Activated naive CD8-positive, alpha-beta T cell treated with anti-CD3 and anti-CD28 coated beads, Interleukin-2, amount 10 ng/mL, durations not matched to agents 7 days and 5 days (primary cell): ENCODE results near the gene ESPN. TPM values are rescaled to one million over a fixed set of nuclear protein-coding genes. Genes with fewer than 3 reads are reported as not detected.
"Not testable (repeated sequence)": the region's sequence is repeated elsewhere in the genome, so short reads cannot be mapped to it uniquely, and the experiment has no call there.

Experiments
- ATAC-seq: fragments of 150-1000 bp; cut with Tn5 transposase; one replicate; pipeline ENCODE4 v1.10.0; 2021; ENCODE audit warnings: low read depth, moderate library complexity
- POLR2A ChIA-PET: fragments of 350-600 bp; sonication (Branson Sonifier 250); formaldehyde crosslinking; loops from one replicate; lab custom pipeline; 2021; ENCODE audit warnings: antibody characterized with exemption; lab: Charles Lee
- DNase-seq: peaks from one replicate; pipeline ENCODE4 v3.0.0; 2021
- H3K27ac Mint-ChIP-seq: one replicate; pipeline ENCODE4 v1.8.0; 2022; ENCODE audit warnings: mild to moderate bottlenecking, mixed read lengths
- H3K27me3 Mint-ChIP-seq: one replicate; pipeline ENCODE4 v1.8.0; 2022; ENCODE audit warnings: mild to moderate bottlenecking, moderate library complexity, mixed read lengths
- H3K36me3 Mint-ChIP-seq: one replicate; pipeline ENCODE4 v1.8.0; 2021; ENCODE audit warnings: mild to moderate bottlenecking, mixed read lengths
- H3K4me1 Mint-ChIP-seq: one replicate; pipeline ENCODE4 v1.8.0; 2021; ENCODE audit warnings: mixed read lengths
- H3K4me3 Mint-ChIP-seq: one replicate; pipeline ENCODE4 v1.8.0; 2022; ENCODE audit warnings: mild to moderate bottlenecking, moderate library complexity, mixed read lengths
- H3K9me3 Mint-ChIP-seq: one replicate; pipeline ENCODE4 v1.8.0; 2021; ENCODE audit warnings: mixed read lengths
- total RNA-seq, 2 experiments: library from RNA; stranded (reverse); gene quantifications; one replicate each; pipeline ENCODE4 v1.2.3, GENCODE V29; 2021

The ESPN gene
- total RNA-seq, 2 experiments from 2014 or later = 1.7 to 2.6 TPM

GRCh38 chr1:6491966-6492365 lies 67.4 kb downstream of the ESPN start:
- no peaks in the 10 kb centered on the region for H3K9me3 Mint-ChIP-seq
- no peak for DNase-seq
- H3K36me3 Mint-ChIP-seq = no peaks in the 10 kb centered on the region
- H3K4me1 Mint-ChIP-seq = peaks cover 26% of the 10 kb centered on the region
- H3K4me3 Mint-ChIP-seq = peak overlapping the region; percentile 79
- peak overlapping the region; percentile 73 for H3K27ac Mint-ChIP-seq
- ATAC-seq = no peak
- POLR2A ChIA-PET = interaction anchor here (1.5 kb wide), 1 partner anchor 110 kb away, joined by 7 read pairs; no protein-coding TSS in a partner anchor
- peaks cover 18% of the 10 kb centered on the region for H3K27me3 Mint-ChIP-seq

DNA sequence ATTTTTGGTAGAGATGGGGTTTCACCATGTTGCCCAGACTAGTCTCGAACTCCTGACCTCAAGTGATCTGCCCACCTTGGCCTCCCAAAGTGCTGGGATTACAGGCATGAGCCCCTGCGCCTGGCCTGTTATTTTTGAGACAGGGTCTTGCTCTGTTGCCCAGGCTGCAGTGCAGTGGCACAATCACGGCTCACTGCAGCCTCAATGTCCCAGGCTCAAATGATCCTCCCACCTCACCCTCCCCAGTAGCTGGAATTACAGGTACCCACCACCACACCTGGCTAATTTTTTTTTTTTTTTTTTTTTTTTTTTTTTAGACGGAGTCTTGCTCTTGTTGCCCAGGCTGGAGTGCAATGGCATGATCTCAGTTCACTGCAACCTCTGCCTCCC lies 69.3 kb downstream of the ESPN start:
- POLR2A ChIA-PET = interaction anchor here (0.6 to 1.2 kb wide), 2 partner anchors 61 to 161 kb away, joined by 3 to 4 read pairs; partner anchors contain the start of genes NOL9 and TAS1R1
- not testable (repeated sequence) for DNase-seq, H3K36me3 Mint-ChIP-seq, H3K9me3 Mint-ChIP-seq, H3K27ac Mint-ChIP-seq, H3K4me3 Mint-ChIP-seq, ATAC-seq
- peaks cover 16% of the 10 kb centered on the region for H3K27me3 Mint-ChIP-seq
- H3K4me1 Mint-ChIP-seq = peaks cover 31% of the 10 kb centered on the region

- POLR2A ChIA-PET = interaction anchor here (1.2 kb wide), 1 partner anchor 60 kb away, joined by 3 read pairs; the partner anchor contains the start of genes NOL9 and TAS1R1
- H3K9me3 Mint-ChIP-seq = no peaks in the 10 kb centered on the region
- peaks cover 16% of the 10 kb centered on the region for H3K27me3 Mint-ChIP-seq
- H3K27ac Mint-ChIP-seq = no peak overlapping the region
- no peak for DNase-seq
- no peak overlapping the region for H3K4me3 Mint-ChIP-seq
- ATAC-seq = no peak
- peaks cover 31% of the 10 kb centered on the region for H3K4me1 Mint-ChIP-seq
- no peaks in the 10 kb centered on the region for H3K36me3 Mint-ChIP-seq
Observed at GRCh38 chr1:6494627-6495026, 70.1 kb downstream of the ESPN start.

GRCh38 chr1:6495041-6495441 lies 70.5 kb downstream of the ESPN start:
- peaks cover 16% of the 10 kb centered on the region for H3K27me3 Mint-ChIP-seq
- ATAC-seq (no peak), DNase-seq (no peak)
- POLR2A ChIA-PET = no interaction called here
- H3K4me1 Mint-ChIP-seq = peaks cover 31% of the 10 kb centered on the region
- no peak overlapping the region for H3K27ac Mint-ChIP-seq
- H3K4me3 Mint-ChIP-seq = no peak overlapping the region
- no peaks in the 10 kb centered on the region for H3K36me3 Mint-ChIP-seq
- no peaks in the 10 kb centered on the region for H3K9me3 Mint-ChIP-seq

DNA sequence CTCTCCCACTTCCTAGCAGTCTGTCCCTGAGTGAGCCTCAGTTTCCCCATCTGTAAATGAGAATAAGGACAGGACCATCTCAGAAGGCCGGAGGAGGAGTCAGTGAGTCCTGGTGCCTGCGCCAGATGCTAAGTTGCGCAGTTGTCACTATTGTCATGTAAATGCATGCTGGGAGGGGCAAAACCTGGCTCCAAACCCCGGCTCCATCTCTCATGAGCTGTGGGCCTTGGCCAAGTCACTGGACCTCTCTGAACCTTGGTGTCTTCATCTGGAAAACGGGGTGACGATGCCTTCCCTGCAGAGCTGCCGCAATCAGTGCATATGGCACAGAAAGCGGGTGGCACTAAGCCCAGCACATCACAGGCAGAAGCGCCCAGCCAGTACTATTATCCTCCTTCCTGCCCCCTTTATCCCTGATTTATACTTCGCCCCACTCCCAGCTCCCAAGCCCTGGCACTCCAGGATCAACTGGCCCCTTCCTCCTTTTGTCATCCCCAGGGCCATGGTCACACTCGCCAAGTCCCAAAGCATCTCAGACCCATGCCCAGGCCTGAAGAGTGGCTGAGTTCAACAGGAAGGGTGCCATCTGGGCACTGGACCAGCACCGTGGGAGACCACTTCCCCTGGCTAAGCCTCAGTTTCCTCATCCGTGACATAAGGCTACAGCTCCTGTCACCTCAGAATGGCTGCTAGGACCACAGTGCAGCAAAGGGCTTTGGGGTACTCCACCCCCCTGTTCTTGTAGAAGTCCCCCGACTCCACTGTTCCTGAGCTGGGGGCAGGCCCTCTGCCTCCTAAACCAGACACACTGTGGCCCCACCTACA lies 71.2 kb downstream of the ESPN start:
- no peak for DNase-seq
- Mint-ChIP-seq H3K4me3 (peak overlapping the region; percentile 39), H3K27me3 (peaks cover 16% of the 10 kb centered on the region), H3K36me3 (no peaks in the 10 kb centered on the region), H3K4me1 (peaks cover 31% of the 10 kb centered on the region), H3K27ac (no peak overlapping the region), H3K9me3 (no peaks in the 10 kb centered on the region)
- POLR2A ChIA-PET = no interaction called here
- ATAC-seq = no peak

DNA sequence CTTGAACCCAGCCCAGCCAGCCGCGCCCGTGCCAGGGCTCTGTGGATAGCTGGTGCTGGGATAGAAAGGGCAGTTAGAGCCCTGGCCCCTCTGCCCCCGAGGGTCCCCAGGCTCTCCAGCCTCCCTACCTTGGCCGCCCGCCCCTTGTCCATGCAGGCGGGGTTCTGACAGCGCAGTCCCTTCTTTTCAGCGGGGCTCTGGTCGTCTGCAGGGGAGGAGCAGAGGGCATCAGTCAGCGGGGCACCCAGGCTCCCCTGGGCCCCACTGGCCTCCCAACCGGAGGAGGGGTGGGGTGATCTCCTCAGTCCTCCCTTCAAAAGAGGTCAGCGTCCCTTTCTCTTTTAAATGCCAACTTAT lies 71.8 kb downstream of the ESPN start:
- no peak overlapping the region for H3K27ac Mint-ChIP-seq
- peak overlapping the region; percentile 39 for H3K4me3 Mint-ChIP-seq
- no peaks in the 10 kb centered on the region for H3K9me3 Mint-ChIP-seq
- no peaks in the 10 kb centered on the region for H3K36me3 Mint-ChIP-seq
- POLR2A ChIA-PET = no interaction called here
- DNase-seq (no peak), ATAC-seq (no peak)
- peaks cover 28% of the 10 kb centered on the region for H3K4me1 Mint-ChIP-seq
- peaks cover 20% of the 10 kb centered on the region for H3K27me3 Mint-ChIP-seq

- Mint-ChIP-seq H3K36me3 (no peaks in the 10 kb centered on the region), H3K27ac (no peak overlapping the region), H3K4me3 (peak overlapping the region; percentile 39), H3K9me3 (no peaks in the 10 kb centered on the region), H3K4me1 (peaks cover 23% of the 10 kb centered on the region), H3K27me3 (peaks cover 20% of the 10 kb centered on the region)
- POLR2A ChIA-PET = no interaction called here
- ATAC-seq (no peak), DNase-seq (no peak)
Observed at GRCh38 chr1:6496890-6497214, 72.3 kb downstream of the ESPN start.

DNA sequence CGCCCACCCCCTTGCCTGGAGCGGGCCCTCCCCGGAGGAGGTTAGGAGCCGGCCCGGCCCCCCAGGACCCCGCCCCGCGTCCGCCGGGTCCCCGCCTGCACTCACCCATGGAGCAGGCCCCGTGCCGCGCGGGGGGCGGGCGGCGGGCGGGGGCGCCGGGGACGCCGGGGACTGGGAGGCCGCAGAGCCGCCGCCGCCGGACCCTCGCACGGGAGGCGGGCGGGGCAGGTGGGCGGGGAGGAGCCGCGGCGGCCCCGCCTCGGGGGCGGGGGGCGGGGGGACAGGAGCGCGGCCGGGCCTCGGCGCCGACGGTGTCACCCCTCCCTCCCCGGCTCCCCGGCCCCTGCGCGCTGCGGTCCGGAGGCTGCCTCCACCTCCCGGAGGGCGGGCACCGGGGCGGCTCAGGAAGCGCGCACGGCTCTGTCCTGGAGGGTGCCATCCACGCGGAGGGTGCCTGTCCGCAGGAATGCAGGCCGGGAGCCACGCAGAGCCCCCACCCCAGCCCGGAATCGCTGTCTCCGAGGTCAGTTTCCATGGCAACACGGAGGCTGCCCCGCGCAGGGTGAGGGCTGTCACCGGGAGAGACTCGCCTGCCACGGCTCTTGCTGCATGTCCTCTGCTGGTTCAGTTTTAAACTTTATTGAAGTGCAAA lies 72.8 kb downstream of the ESPN start:
- no peaks in the 10 kb centered on the region for H3K9me3 Mint-ChIP-seq
- peaks cover 21% of the 10 kb centered on the region for H3K4me1 Mint-ChIP-seq
- peaks cover 20% of the 10 kb centered on the region for H3K27me3 Mint-ChIP-seq
- peak; percentile 69 for DNase-seq
- H3K36me3 Mint-ChIP-seq = no peaks in the 10 kb centered on the region
- peak overlapping the region; percentile 73 for H3K4me3 Mint-ChIP-seq
- POLR2A ChIA-PET = interaction anchor here (1.3 kb wide), 1 partner anchor 10 kb away, joined by 3 read pairs; no protein-coding TSS in a partner anchor
- H3K27ac Mint-ChIP-seq = peak overlapping the region; percentile 61
- peak; percentile 66 for ATAC-seq

- no peaks in the 10 kb centered on the region for H3K36me3 Mint-ChIP-seq
- H3K4me1 Mint-ChIP-seq = peaks cover 15% of the 10 kb centered on the region
- H3K4me3 Mint-ChIP-seq = peak overlapping the region; percentile 73
- ATAC-seq = no peak
- peaks cover 20% of the 10 kb centered on the region for H3K27me3 Mint-ChIP-seq
- no peaks in the 10 kb centered on the region for H3K9me3 Mint-ChIP-seq
- no peak for DNase-seq
- peak overlapping the region; percentile 61 for H3K27ac Mint-ChIP-seq
- POLR2A ChIA-PET = interaction anchor here (1.3 to 1.6 kb wide), 2 partner anchors 7 to 9 kb away, joined by 3 to 7 read pairs; no protein-coding TSS in a partner anchor
Observed at GRCh38 chr1:6497867-6498575, 73.4 kb downstream of the ESPN start.

- DNase-seq = no peak
- POLR2A ChIA-PET = interaction anchor here (1.3 to 1.6 kb wide), 2 partner anchors 8 kb away, joined by 3 to 7 read pairs; no protein-coding TSS in a partner anchor
- Mint-ChIP-seq H3K4me1 (peaks cover 11% of the 10 kb centered on the region), H3K9me3 (no peaks in the 10 kb centered on the region), H3K27me3 (peaks cover 20% of the 10 kb centered on the region), H3K27ac (no peak overlapping the region), H3K36me3 (no peaks in the 10 kb centered on the region), H3K4me3 (no peak overlapping the region)
- ATAC-seq = no peak
Observed at GRCh38 chr1:6498576-6499111, 74.1 kb downstream of the ESPN start.

- Mint-ChIP-seq H3K4me1 (peaks cover 11% of the 10 kb centered on the region), H3K4me3 (no peak overlapping the region), H3K27ac (no peak overlapping the region), H3K27me3 (peaks cover 20% of the 10 kb centered on the region), H3K9me3 (no peaks in the 10 kb centered on the region), H3K36me3 (no peaks in the 10 kb centered on the region)
- no peak for DNase-seq
- POLR2A ChIA-PET = interaction anchor here (0.6 to 1.6 kb wide), 2 partner anchors 9 to 125 kb away, joined by 3 to 7 read pairs; no protein-coding TSS in a partner anchor
- ATAC-seq = no peak
Observed at GRCh38 chr1:6499296-6499695, 74.7 kb downstream of the ESPN start.

DNA sequence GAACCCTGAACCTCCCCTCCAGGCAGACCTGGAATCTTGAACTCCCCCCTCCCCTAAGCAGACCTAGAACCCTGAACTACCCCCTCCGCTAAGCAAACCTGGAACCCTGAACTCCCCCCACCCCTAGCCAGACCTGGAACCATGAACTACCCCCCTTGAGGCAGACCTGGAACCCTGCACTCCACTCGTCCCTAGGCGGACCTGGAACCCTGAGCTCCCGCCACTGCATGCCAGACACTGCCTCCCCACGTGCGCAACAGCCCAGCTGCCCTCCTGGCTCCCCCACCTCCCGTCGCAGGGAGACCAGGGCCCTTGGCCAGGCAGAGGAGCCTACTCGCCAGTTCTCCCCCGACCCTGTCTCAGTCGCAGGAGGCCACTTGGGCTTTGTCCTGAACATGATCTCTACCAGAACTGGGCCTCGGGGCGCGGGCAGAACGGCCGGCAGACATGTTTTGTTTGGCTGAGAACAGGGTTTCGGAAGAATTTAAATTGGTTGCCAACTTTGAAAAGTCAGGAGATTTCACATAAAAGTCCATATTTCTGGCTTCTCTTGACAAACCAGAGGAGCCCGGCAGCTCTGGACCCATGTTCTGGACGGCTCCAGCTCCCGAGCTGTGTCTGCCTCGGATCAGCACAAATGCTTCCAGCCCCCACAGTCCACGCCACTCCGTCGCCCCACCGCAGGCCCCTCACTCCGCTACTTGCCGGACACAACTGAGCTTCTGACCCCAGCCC lies 76.1 kb downstream of the ESPN start:
- Mint-ChIP-seq H3K4me3 (no peak overlapping the region), H3K4me1 (peaks cover 9% of the 10 kb centered on the region), H3K36me3 (no peaks in the 10 kb centered on the region), H3K27ac (no peak overlapping the region), H3K9me3 (no peaks in the 10 kb centered on the region), H3K27me3 (peaks cover 20% of the 10 kb centered on the region)
- ATAC-seq (no peak), DNase-seq (no peak)
- POLR2A ChIA-PET = no interaction called here
